ENCODE data around the gene CINP. TPM values are rescaled to one million over a fixed set of nuclear protein-coding genes. Genes with fewer than 3 reads are reported as not detected.

CINP gene
- polyA plus RNA-seq, 1 donor from 2014 or later = 23.1 TPM

- Histone ChIP-seq H3K27me3 (ENCODE audit: insufficient read depth, low read depth, low read length) (no peaks in the 10 kb centered on the region), H3K4me3 (ENCODE audit: low read length) (no peak overlapping the region), H3K79me2 (replicated peaks; ENCODE audit: insufficient read depth, low read length) (peaks cover 3% of the 10 kb centered on the region), H3K4me2 (ENCODE audit: low read length) (no peak overlapping the region), H3K9me3 (ENCODE audit: low read length) (no peaks in the 10 kb centered on the region), H3K9ac (ENCODE audit: low read length) (no peak overlapping the region), H3F3A (ENCODE audit: insufficient read depth, low read length, poor library complexity, severe bottlenecking) (no peaks in the 10 kb centered on the region), H3K9me2 (ENCODE audit: insufficient read depth, low read length) (no peaks in the 10 kb centered on the region), H4K20me1 (ENCODE audit: insufficient read depth) (no peaks in the 10 kb centered on the region), H3K27ac (ENCODE audit: low read length) (no peak overlapping the region), H3K36me3 (ENCODE audit: insufficient read depth, low read length) (no peaks in the 10 kb centered on the region), H2AFZ (ENCODE audit: low read depth, low read length) (no peak overlapping the region)
- TF ChIP-seq MXI1 (conservative IDR thresholded peaks at IDR 0.05; ENCODE audit: poor library complexity, severe bottlenecking) (no peak), REST (IDR thresholded peaks at IDR 0.05; ENCODE audit: borderline replicate concordance) (no peak), EP300 (conservative IDR thresholded peaks at IDR 0.05; ENCODE audit: poor library complexity, severe bottlenecking) (no peak), POLR2AphosphoS5 (IDR thresholded peaks at IDR 0.05) (no peak), EZH2 (IDR thresholded peaks at IDR 0.05; ENCODE audit: borderline replicate concordance, insufficient read depth, low read length, poor library complexity, severe bottlenecking) (no peak), SMC3 (conservative IDR thresholded peaks at IDR 0.05; ENCODE audit: poor library complexity) (no peak), TAF1 (IDR thresholded peaks at IDR 0.05; ENCODE audit: low read depth) (no peak), RAD21 (conservative IDR thresholded peaks at IDR 0.05) (no peak)
- TF ChIP-seq, protein P1, sequence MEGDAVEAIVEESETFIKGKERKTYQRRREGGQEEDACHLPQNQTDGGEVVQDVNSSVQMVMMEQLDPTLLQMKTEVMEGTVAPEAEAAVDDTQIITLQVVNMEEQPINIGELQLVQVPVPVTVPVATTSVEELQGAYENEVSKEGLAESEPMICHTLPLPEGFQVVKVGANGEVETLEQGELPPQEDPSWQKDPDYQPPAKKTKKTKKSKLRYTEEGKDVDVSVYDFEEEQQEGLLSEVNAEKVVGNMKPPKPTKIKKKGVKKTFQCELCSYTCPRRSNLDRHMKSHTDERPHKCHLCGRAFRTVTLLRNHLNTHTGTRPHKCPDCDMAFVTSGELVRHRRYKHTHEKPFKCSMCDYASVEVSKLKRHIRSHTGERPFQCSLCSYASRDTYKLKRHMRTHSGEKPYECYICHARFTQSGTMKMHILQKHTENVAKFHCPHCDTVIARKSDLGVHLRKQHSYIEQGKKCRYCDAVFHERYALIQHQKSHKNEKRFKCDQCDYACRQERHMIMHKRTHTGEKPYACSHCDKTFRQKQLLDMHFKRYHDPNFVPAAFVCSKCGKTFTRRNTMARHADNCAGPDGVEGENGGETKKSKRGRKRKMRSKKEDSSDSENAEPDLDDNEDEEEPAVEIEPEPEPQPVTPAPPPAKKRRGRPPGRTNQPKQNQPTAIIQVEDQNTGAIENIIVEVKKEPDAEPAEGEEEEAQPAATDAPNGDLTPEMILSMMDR (IDR thresholded peaks at IDR 0.05; ENCODE audit: poor library complexity, severe bottlenecking) = no peak
These were observed 36.8 kb downstream of the CINP start for GRCh38 chr14:102325791-102326345.

DNA sequence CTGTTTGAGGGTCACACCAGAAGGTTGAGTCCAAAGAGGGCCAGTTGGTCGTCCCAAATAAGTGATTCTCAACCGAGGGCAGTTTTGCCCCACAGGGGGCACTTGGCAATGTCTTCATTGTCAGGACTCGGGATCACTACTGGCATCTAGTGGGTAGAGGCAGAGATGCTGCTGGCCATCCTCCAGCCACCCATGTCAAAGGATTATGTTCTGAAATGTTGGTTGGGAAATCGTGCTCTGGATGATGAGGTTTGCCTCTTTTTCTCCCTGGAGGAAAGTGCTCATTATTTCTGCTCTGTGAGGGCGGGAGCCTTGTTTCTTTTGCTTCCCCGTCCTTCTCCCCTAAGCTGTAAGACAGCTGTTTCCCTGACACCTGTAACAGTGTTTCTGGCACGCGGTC, 39.6 kb downstream of the CINP start:
- peak; percentile 34 for TF ChIP-seq SMC3 (conservative IDR thresholded peaks at IDR 0.05; ENCODE audit: poor library complexity)
- no peak for TF ChIP-seq REST (IDR thresholded peaks at IDR 0.05; ENCODE audit: borderline replicate concordance)
- TF ChIP-seq, protein P1 (IDR thresholded peaks at IDR 0.05; ENCODE audit: poor library complexity, severe bottlenecking) = peak; percentile 45
- no peak for TF ChIP-seq RAD21 (conservative IDR thresholded peaks at IDR 0.05)
- Histone ChIP-seq H3K9me2 (ENCODE audit: insufficient read depth, low read length) (no peaks in the 10 kb centered on the region), H3K36me3 (ENCODE audit: insufficient read depth, low read length) (no peaks in the 10 kb centered on the region), H3K27ac (ENCODE audit: low read length) (no peak overlapping the region), H3K27me3 (ENCODE audit: insufficient read depth, low read depth, low read length) (no peaks in the 10 kb centered on the region), H3K4me2 (ENCODE audit: low read length) (no peak overlapping the region), H3K4me3 (ENCODE audit: low read length) (no peak overlapping the region), H4K20me1 (ENCODE audit: insufficient read depth) (no peaks in the 10 kb centered on the region), H3K9ac (ENCODE audit: low read length) (no peak overlapping the region), H3K9me3 (ENCODE audit: low read length) (no peaks in the 10 kb centered on the region), H3K79me2 (replicated peaks; ENCODE audit: insufficient read depth, low read length) (peaks cover 3% of the 10 kb centered on the region), H3F3A (ENCODE audit: insufficient read depth, low read length, poor library complexity, severe bottlenecking) (no peaks in the 10 kb centered on the region), H2AFZ (ENCODE audit: low read depth, low read length) (no peak overlapping the region)

Data from neural cell (in vitro differentiated cells).